Measurements from ENCODE around the gene STX10. TPM values are rescaled to one million over a fixed set of nuclear protein-coding genes. Genes with fewer than 3 reads are reported as not detected.
A peak's percentile ranks its signal among the peaks of the same experiment; 100 is the strongest.
"Not testable (repeated sequence)": the region's sequence is repeated elsewhere in the genome, so short reads cannot be mapped to it uniquely, and the experiment has no call there.

STX10 gene
- total and polyA plus RNA-seq, 10 donors = 43.8 to 98.0 (median 67.6) TPM

GRCh38 chr19:13181747-13182388, 31.7 kb upstream of the STX10 start:
- Histone ChIP-seq H3K4me3 (no peak overlapping the region), H3K27me3 (replicated peaks in 1 of 7) (no peaks in the 10 kb centered on the region), H3K4me1 (peaks cover 10 to 45% (median 25%) of the 10 kb centered on the region in 6 donors), H3K36me3 (no peaks in the 10 kb centered on the region), H3K27ac (peak overlapping the region in 7 of 8 donors; percentile 22 to 73 (median 61)), H3K9me3 (no peaks in the 10 kb centered on the region)
- DNase-seq = peak; percentile 82
- intact Hi-C loops (cut with DNase I; ENCODE audit: low total_unique reads) = no loop called here
- WGBS, 5 donors = 5 to 10% (median 9%) methylated on average over 16 of the region's 16 CpGs
- TF ChIP-seq, protein P1, sequence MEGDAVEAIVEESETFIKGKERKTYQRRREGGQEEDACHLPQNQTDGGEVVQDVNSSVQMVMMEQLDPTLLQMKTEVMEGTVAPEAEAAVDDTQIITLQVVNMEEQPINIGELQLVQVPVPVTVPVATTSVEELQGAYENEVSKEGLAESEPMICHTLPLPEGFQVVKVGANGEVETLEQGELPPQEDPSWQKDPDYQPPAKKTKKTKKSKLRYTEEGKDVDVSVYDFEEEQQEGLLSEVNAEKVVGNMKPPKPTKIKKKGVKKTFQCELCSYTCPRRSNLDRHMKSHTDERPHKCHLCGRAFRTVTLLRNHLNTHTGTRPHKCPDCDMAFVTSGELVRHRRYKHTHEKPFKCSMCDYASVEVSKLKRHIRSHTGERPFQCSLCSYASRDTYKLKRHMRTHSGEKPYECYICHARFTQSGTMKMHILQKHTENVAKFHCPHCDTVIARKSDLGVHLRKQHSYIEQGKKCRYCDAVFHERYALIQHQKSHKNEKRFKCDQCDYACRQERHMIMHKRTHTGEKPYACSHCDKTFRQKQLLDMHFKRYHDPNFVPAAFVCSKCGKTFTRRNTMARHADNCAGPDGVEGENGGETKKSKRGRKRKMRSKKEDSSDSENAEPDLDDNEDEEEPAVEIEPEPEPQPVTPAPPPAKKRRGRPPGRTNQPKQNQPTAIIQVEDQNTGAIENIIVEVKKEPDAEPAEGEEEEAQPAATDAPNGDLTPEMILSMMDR (IDR thresholded peaks at IDR 0.05 in 8 of 11, conservative IDR thresholded peaks at IDR 0.05 in 3 of 11) = no peak
- TF ChIP-seq POLR2AphosphoS5 (IDR thresholded peaks at IDR 0.05) = peak in 1 of 3 donors; percentile 42

DNA sequence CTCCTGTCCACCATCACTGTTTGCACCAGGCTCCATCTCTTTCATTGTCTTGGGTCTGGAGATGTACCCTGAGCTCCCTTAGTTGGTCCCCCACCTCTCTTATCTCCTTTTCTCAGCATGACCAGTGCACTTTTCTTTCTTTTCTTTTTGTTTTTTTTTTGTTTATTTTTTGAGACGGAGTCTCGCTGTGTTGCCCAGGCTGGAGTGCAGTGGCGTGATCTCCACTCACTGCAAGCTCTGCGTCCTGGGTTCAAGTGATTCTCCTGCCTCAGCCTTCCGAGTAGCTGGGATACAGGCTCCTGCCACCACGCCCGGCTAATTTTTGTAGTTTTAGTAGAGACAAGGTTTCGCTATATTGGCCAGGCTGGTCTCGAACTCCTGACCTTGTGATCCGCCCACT, 28.1 kb upstream of the STX10 start:
- H3K36me3 ChIP-seq; H3K27ac ChIP-seq; H3K9me3 ChIP-seq; intact Hi-C loops (cut with DNase I; ENCODE audit: low total_unique reads); H3K27me3 ChIP-seq (replicated peaks in 1 of 7); H3K4me3 ChIP-seq; DNase-seq: not testable (repeated sequence)
- 93 to 97% (median 95%) methylated on average over 10 of the region's 10 CpGs for WGBS, 5 donors
- peaks cover 10 to 61% (median 29%) of the 10 kb centered on the region in 6 donors for H3K4me1 ChIP-seq

DNA sequence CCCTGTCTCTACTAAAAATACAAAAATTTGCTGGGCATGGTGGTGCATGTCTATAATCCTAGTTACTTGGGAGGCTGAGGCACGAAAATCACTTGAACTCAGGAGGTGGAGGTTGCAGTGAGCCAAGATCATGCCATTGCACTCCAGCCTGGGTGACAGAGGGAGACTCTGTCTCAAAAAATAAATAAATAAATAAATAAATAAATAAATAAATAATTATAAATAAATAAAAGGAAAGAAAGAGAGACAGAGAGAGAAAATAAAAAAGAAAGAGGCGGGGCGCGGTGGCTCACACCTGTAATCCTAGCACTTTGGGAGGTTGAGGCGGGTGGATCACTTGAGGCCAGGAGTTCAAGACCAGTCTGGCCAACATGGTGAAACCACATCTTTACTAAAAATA, 27.4 kb upstream of the STX10 start:
- H3K9me3 ChIP-seq; DNase-seq; intact Hi-C loops (cut with DNase I; ENCODE audit: low total_unique reads); H3K27me3 ChIP-seq (replicated peaks in 1 of 7); H3K27ac ChIP-seq; H3K4me3 ChIP-seq; H3K36me3 ChIP-seq: not testable (repeated sequence)
- peaks cover 16 to 66% (median 35%) of the 10 kb centered on the region in 6 donors for H3K4me1 ChIP-seq
- 96 to 99% (median 98%) methylated on average over 5 of the region's 5 CpGs for WGBS, 5 donors

- WGBS, 5 donors = 82 to 94% (median 91%) methylated on average over 8 of the region's 8 CpGs
- TF ChIP-seq, protein P1 (IDR thresholded peaks at IDR 0.05 in 8 of 11, conservative IDR thresholded peaks at IDR 0.05 in 3 of 11) = no peak
- TF ChIP-seq POLR2AphosphoS5 (IDR thresholded peaks at IDR 0.05) (no peak), POLR2A (IDR thresholded peaks at IDR 0.05) (no peak)
- Histone ChIP-seq H3K27ac (no peak overlapping the region), H3K4me1 (peaks cover 14 to 66% (median 36%) of the 10 kb centered on the region in 6 donors), H3K9me3 (no peaks in the 10 kb centered on the region), H3K36me3 (no peaks in the 10 kb centered on the region), H3K27me3 (replicated peaks in 1 of 7) (no peaks in the 10 kb centered on the region), H3K4me3 (no peak overlapping the region)
- intact Hi-C loops (cut with DNase I; ENCODE audit: low total_unique reads) = no loop called here
- DNase-seq = no peak
Observed at GRCh38 chr19:13176345-13176744, 26.2 kb upstream of the STX10 start.

DNA sequence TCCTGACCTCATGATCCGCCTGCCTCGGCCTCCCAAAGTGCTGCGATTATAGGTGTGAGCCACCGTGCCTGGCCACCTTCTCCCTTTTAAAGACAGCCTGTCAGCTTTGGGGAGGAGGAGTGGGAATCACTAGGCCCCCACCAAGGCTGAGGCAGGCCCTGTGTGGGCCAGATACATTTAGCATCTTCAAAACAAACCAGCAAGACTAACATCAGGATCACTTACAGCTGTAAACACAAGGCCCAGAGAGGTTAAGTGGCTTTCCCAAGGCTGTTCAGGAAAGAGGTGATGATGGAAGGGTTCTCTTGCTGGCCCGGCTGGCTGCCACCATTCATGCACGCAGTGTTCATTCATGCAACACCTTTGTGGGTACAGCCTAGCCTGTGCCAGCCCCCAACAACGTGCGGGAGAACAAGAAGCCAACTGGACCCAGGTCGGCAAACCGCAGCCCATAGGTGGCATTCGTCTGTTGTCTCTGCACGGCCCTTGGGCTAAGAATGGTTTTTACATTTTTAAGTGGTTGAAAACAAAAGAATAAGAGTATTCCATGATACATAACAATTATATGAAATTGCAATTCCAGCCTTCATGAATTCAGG, 23.1 kb upstream of the STX10 start:
- Histone ChIP-seq H3K36me3 (no peaks in the 10 kb centered on the region), H3K4me3 (no peak overlapping the region), H3K27me3 (replicated peaks in 1 of 7) (no peaks in the 10 kb centered on the region), H3K27ac (peak overlapping the region in 7 of 8 donors; percentile 63 to 97 (median 83)), H3K4me1 (peaks cover 27 to 71% (median 55%) of the 10 kb centered on the region in 6 donors), H3K9me3 (no peaks in the 10 kb centered on the region)
- TF ChIP-seq POLR2AphosphoS5 (IDR thresholded peaks at IDR 0.05) (no peak), POLR2A (IDR thresholded peaks at IDR 0.05) (no peak)
- TF ChIP-seq, protein P1 (IDR thresholded peaks at IDR 0.05 in 8 of 11, conservative IDR thresholded peaks at IDR 0.05 in 3 of 11) = no peak
- 71 to 85% (median 79%) methylated on average over 12 of the region's 12 CpGs for WGBS, 5 donors
- DNase-seq = no peak
- intact Hi-C loops (cut with DNase I; ENCODE audit: low total_unique reads) = no loop called here
